ENCODE measurements around the gene TMEFF2. TPM values are rescaled to one million over a fixed set of nuclear protein-coding genes. Genes with fewer than 3 reads are reported as not detected.

The TMEFF2 gene
- total and polyA plus RNA-seq, 8 donors, result 0.05 to 0.75 TPM; not detected in 6

GRCh38 chr2:191991442-191991841 lies 203.3 kb downstream of the TMEFF2 start:
- Histone ChIP-seq H3K4me1 (no peaks in the 10 kb centered on the region), H3K36me3 (no peaks in the 10 kb centered on the region), H3K27me3 (no peaks in the 10 kb centered on the region), H3K9me3 (no peaks in the 10 kb centered on the region), H3K27ac (no peak overlapping the region), H3K4me3 (no peak overlapping the region)
- ATAC-seq (no peak), FAIRE-seq (no peak), DNase-seq (no peak)
- TF ChIP-seq CTCF (IDR thresholded peaks at IDR 0.05), result no peak
- intact Hi-C loops (cut with DNase I), result no loop called here
- 43 to 46% methylated on average over 5 of the region's 5 CpGs for WGBS, 2 donors

- ATAC-seq (no peak), DNase-seq (no peak), FAIRE-seq (no peak)
- H3K27ac ChIP-seq, result no peak overlapping the region
- TF ChIP-seq CTCF (IDR thresholded peaks at IDR 0.05), result no peak
- 40 to 60% methylated on average over 2 of the region's 2 CpGs for WGBS, 2 donors
- H3K36me3 ChIP-seq, result no peaks in the 10 kb centered on the region
- no peak overlapping the region for H3K4me3 ChIP-seq
- H3K9me3 ChIP-seq, result no peaks in the 10 kb centered on the region
- H3K4me1 ChIP-seq, result no peaks in the 10 kb centered on the region
- no peaks in the 10 kb centered on the region for H3K27me3 ChIP-seq
- intact Hi-C loops (cut with DNase I), result no loop called here
Observed at GRCh38 chr2:191985740-191986139, 209.0 kb downstream of the TMEFF2 start.

GRCh38 chr2:191983591-191983990 lies 211.1 kb downstream of the TMEFF2 start:
- 44 to 61% methylated on average over 1 of the region's 1 CpG for WGBS, 2 donors
- Histone ChIP-seq H3K27ac (no peak overlapping the region), H3K36me3 (no peaks in the 10 kb centered on the region), H3K4me1 (no peaks in the 10 kb centered on the region), H3K27me3 (no peaks in the 10 kb centered on the region), H3K4me3 (no peak overlapping the region), H3K9me3 (no peaks in the 10 kb centered on the region)
- DNase-seq (no peak), ATAC-seq (no peak), FAIRE-seq (no peak)
- intact Hi-C loops (cut with DNase I), result no loop called here
- no peak for TF ChIP-seq CTCF (IDR thresholded peaks at IDR 0.05)

GRCh38 chr2:191983186-191983585 lies 211.5 kb downstream of the TMEFF2 start:
- TF ChIP-seq CTCF (IDR thresholded peaks at IDR 0.05), result no peak
- no peaks in the 10 kb centered on the region for H3K36me3 ChIP-seq
- H3K9me3 ChIP-seq, result no peaks in the 10 kb centered on the region
- intact Hi-C loops (cut with DNase I), result no loop called here
- DNase-seq, result no peak
- no peak for FAIRE-seq
- H3K27ac ChIP-seq, result no peak overlapping the region
- H3K4me1 ChIP-seq, result no peaks in the 10 kb centered on the region
- H3K27me3 ChIP-seq, result no peaks in the 10 kb centered on the region
- no peak for ATAC-seq
- H3K4me3 ChIP-seq, result no peak overlapping the region

GRCh38 chr2:191981706-191982105 lies 213.0 kb downstream of the TMEFF2 start:
- H3K4me3 ChIP-seq, result no peak overlapping the region
- H3K4me1 ChIP-seq, result no peaks in the 10 kb centered on the region
- H3K27me3 ChIP-seq, result no peaks in the 10 kb centered on the region
- ATAC-seq (no peak), FAIRE-seq (no peak), DNase-seq (no peak)
- H3K27ac ChIP-seq, result no peak overlapping the region
- H3K9me3 ChIP-seq, result no peaks in the 10 kb centered on the region
- no peaks in the 10 kb centered on the region for H3K36me3 ChIP-seq
- intact Hi-C loops (cut with DNase I), result no loop called here
- 80 to 88% methylated on average over 5 of the region's 5 CpGs for WGBS, 2 donors
- no peak for TF ChIP-seq CTCF (IDR thresholded peaks at IDR 0.05)

All from pancreas (tissue), 10 donors.